ENCODE results near the gene LMO1.

- TF ChIP-seq, protein P1, sequence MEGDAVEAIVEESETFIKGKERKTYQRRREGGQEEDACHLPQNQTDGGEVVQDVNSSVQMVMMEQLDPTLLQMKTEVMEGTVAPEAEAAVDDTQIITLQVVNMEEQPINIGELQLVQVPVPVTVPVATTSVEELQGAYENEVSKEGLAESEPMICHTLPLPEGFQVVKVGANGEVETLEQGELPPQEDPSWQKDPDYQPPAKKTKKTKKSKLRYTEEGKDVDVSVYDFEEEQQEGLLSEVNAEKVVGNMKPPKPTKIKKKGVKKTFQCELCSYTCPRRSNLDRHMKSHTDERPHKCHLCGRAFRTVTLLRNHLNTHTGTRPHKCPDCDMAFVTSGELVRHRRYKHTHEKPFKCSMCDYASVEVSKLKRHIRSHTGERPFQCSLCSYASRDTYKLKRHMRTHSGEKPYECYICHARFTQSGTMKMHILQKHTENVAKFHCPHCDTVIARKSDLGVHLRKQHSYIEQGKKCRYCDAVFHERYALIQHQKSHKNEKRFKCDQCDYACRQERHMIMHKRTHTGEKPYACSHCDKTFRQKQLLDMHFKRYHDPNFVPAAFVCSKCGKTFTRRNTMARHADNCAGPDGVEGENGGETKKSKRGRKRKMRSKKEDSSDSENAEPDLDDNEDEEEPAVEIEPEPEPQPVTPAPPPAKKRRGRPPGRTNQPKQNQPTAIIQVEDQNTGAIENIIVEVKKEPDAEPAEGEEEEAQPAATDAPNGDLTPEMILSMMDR (IDR thresholded peaks at IDR 0.05; ENCODE audit: insufficient read depth, low read length): no peak
- TF ChIP-seq REST (IDR thresholded peaks at IDR 0.05; ENCODE audit: insufficient replicate concordance, low read depth): no peak
- no peak for TF ChIP-seq POLR2AphosphoS5 (IDR thresholded peaks at IDR 0.05; ENCODE audit: low read depth)
Measured at GRCh38 chr11:8277691-8278090, 14.0 kb upstream of the LMO1 start.

All from HL-60 (cell line).